T-cell (primary cell): ENCODE data around the gene EIF4A3. TPM values are rescaled to one million over a fixed set of nuclear protein-coding genes. Genes with fewer than 3 reads are reported as not detected.
A peak's percentile ranks its signal among the peaks of the same experiment; 100 is the strongest.
"Not testable (repeated sequence)": the region's sequence is repeated elsewhere in the genome, so short reads cannot be mapped to it uniquely, and the experiment has no call there.

Experiments used
- ATAC-seq, 4 experiments: fragments of 200-7000 bp in 3 of 4; fragments of 150-1000 bp in 1 of 4; cut with Tn5 transposase; replicated peaks in 1 of 4; 1 replicate in 3 of 4; 2 replicates in 1 of 4; pipeline ENCODE4 v1.10.0; 2021; ENCODE audit warnings: moderate library complexity in 3 of 4, mild to moderate bottlenecking in 2 of 4, moderate number of reproducible peaks in 1 of 4
- CTCF ChIA-PET, 2 donors: fragments of 300-600 bp; sonication (Branson Sonifier 250); formaldehyde crosslinking; loops; one replicate each; lab custom pipeline; 2022; ENCODE audit warnings: antibody characterized with exemption in 2 of 2; lab: Charles Lee
- POLR2A ChIA-PET, 2 donors: fragments of 300-600 bp; sonication (Branson Sonifier 250); formaldehyde crosslinking; loops; one replicate each; lab custom pipeline; 2022; ENCODE audit warnings: antibody characterized with exemption in 2 of 2; lab: Charles Lee
- DNase-seq, 35 experiments: peaks; one replicate each; pipeline versions ENCODE4 v3.0.0 to v3.0.0-alpha.2; 2013 to 2023
- H3K27ac ChIP-seq: one replicate; pipeline ENCODE4 v1.5.1; 2013; ENCODE audit warnings: low read length
- H3K27me3 ChIP-seq, 2 experiments: replicated peaks in 1 of 2; 1 replicate in 1 of 2; 2 replicates in 1 of 2; pipeline versions ENCODE4 v1.6.1 to v1.7.0; 2013; ENCODE audit warnings: low read length in 1 of 2, mixed read lengths in 1 of 2; ENCODE audit not compliant: control insufficient read depth in 2 of 2, insufficient read depth in 2 of 2; ENCODE audit errors: extremely low read depth in 1 of 2
- H3K36me3 ChIP-seq, 2 donors: 1 replicate in 1 of 2; 2 replicates in 1 of 2; pipeline versions ENCODE4 v1.6.1 to v1.7.0; 2013; ENCODE audit warnings: low read length in 1 of 2; ENCODE audit not compliant: control insufficient read depth in 2 of 2, insufficient read depth in 1 of 2; ENCODE audit errors: extremely low read depth in 1 of 2
- H3K4me1 ChIP-seq, 2 experiments: 1 replicate in 1 of 2; 2 replicates in 1 of 2; pipeline versions ENCODE4 v1.6.1 to v1.7.0; 2013; ENCODE audit warnings: low read length in 2 of 2, mixed read lengths in 1 of 2; ENCODE audit not compliant: insufficient read depth in 2 of 2, control insufficient read depth in 1 of 2; ENCODE audit errors: extremely low read depth in 1 of 2
- H3K4me3 ChIP-seq, 2 donors: 1 replicate in 1 of 2; 2 replicates in 1 of 2; pipeline versions ENCODE4 v1.5.1 to v1.7.0; 2013; ENCODE audit warnings: mild to moderate bottlenecking in 2 of 2, low read length in 1 of 2, moderate library complexity in 1 of 2; ENCODE audit not compliant: control insufficient read depth in 1 of 2; ENCODE audit errors: extremely low read depth in 1 of 2
- H3K9me3 ChIP-seq: 2 replicates; pipeline ENCODE4 v1.7.0; 2013
- H3K27ac Mint-ChIP-seq, 2 donors: one replicate each; pipeline ENCODE4 v1.8.0; 2020 to 2021; ENCODE audit warnings: mild to moderate bottlenecking in 2 of 2, mixed read lengths in 2 of 2
- H3K27me3 Mint-ChIP-seq, 2 donors: one replicate each; pipeline ENCODE4 v1.8.0; 2021 to 2022; ENCODE audit warnings: mixed read lengths in 2 of 2
- H3K36me3 Mint-ChIP-seq: one replicate; pipeline ENCODE4 v1.8.0; 2021; ENCODE audit warnings: mixed read lengths
- H3K4me1 Mint-ChIP-seq, 3 donors: one replicate each; pipeline ENCODE4 v1.8.0; 2020 to 2022; ENCODE audit warnings: mixed read lengths in 3 of 3, mild to moderate bottlenecking in 1 of 3
- H3K4me3 Mint-ChIP-seq, 3 donors: one replicate each; pipeline ENCODE4 v1.8.0; 2020 to 2022; ENCODE audit warnings: mild to moderate bottlenecking in 3 of 3, mixed read lengths in 3 of 3, moderate library complexity in 3 of 3
- H3K9me3 Mint-ChIP-seq, 3 donors: one replicate each; pipeline ENCODE4 v1.8.0; 2020 to 2022; ENCODE audit warnings: mixed read lengths in 3 of 3
- WGBS: methylation state at CpG from one replicate; pipeline ENCODE4 v1.1.5; 2013; ENCODE audit warnings: missing lambda C conversion rate; ENCODE audit not compliant: insufficient coverage; 5-methylcytosine and 5-hydroxymethylcytosine counted together
- total RNA-seq, 35 experiments: library from RNA in 6 of 35; stranded (reverse) in 6 of 35; fragments of 120-200 nt in 1 of 35; gene quantifications; one replicate each; pipeline versions ENCODE4 v1.2.1 to v1.2.4 and lab custom pipeline; 2013 to 2026

The EIF4A3 gene
- total RNA-seq, 5 donors from 2014 or later (not counting 1 experiment from before 2014, with no cell fraction given) = 70.1 to 105 (median 71.4) TPM

- WGBS = 67% methylated on average over 1 of the region's 2 CpGs
- CTCF ChIA-PET, ATAC-seq: not testable (repeated sequence)
Observed at GRCh38 chr17:80155600-80155999, 8.7 kb upstream of the EIF4A3 start.

GRCh38 chr17:80154166-80154565 lies 7.2 kb upstream of the EIF4A3 start:
- Histone ChIP-seq H3K36me3 (no peaks in the 10 kb centered on the region), H3K4me1 (peaks cover 0 to 13% of the 10 kb centered on the region in 2 experiments), H3K27me3 (peaks cover 0 to 4% of the 10 kb centered on the region in 2 experiments), H3K4me3 (no peak overlapping the region), H3K9me3 (no peaks in the 10 kb centered on the region), H3K27ac (no peak overlapping the region)
- ATAC-seq (no peak), DNase-seq (no peak)
- Mint-ChIP-seq H3K27ac (no peak overlapping the region), H3K4me1 (peaks cover 9 to 23% (median 14%) of the 10 kb centered on the region in 3 donors), H3K9me3 (peaks cover 3 to 14% (median 5%) of the 10 kb centered on the region in 3 donors), H3K4me3 (no peak overlapping the region), H3K27me3 (no peaks in the 10 kb centered on the region), H3K36me3 (no peaks in the 10 kb centered on the region)
- ChIA-PET POLR2A (interaction anchor here (0.7 kb wide), 2 partner anchors 101 to 326 kb away, joined by 4 to 5 read pairs; no protein-coding TSS in a partner anchor), CTCF (no interaction called here)
- WGBS = 76% methylated on average over 3 of the region's 5 CpGs

More at GRCh38 chr17:80155600-80155999, 8.7 kb upstream of the EIF4A3 start:
- H3K4me3 Mint-ChIP-seq, H3K27ac Mint-ChIP-seq, H3K9me3 ChIP-seq, H3K36me3 Mint-ChIP-seq, H3K36me3 ChIP-seq, H3K27ac ChIP-seq, H3K27me3 ChIP-seq, H3K4me3 ChIP-seq, POLR2A ChIA-PET, DNase-seq: not testable (repeated sequence)
- H3K4me1 Mint-ChIP-seq = peaks cover 9 to 18% (median 11%) of the 10 kb centered on the region in 3 donors
- peaks cover 3 to 14% (median 5%) of the 10 kb centered on the region in 3 donors for H3K9me3 Mint-ChIP-seq
- H3K4me1 ChIP-seq = peaks cover 0 to 13% of the 10 kb centered on the region in 2 experiments
- peaks cover 7 to 12% of the 10 kb centered on the region in 2 donors for H3K27me3 Mint-ChIP-seq

- no peak for ATAC-seq
- Mint-ChIP-seq H3K4me1 (peaks cover 18 to 30% (median 22%) of the 10 kb centered on the region in 3 donors), H3K27ac (peak overlapping the region in 1 of 2 donors; percentile 6), H3K4me3 (no peak overlapping the region), H3K9me3 (peaks cover 3 to 14% (median 5%) of the 10 kb centered on the region in 3 donors), H3K36me3 (no peaks in the 10 kb centered on the region), H3K27me3 (no peaks in the 10 kb centered on the region)
- Histone ChIP-seq H3K36me3 (no peaks in the 10 kb centered on the region), H3K9me3 (no peaks in the 10 kb centered on the region), H3K27me3 (peaks cover 0 to 4% of the 10 kb centered on the region in 2 experiments), H3K4me3 (no peak overlapping the region), H3K4me1 (peaks cover 3 to 19% of the 10 kb centered on the region in 2 experiments), H3K27ac (no peak overlapping the region)
- no peak for DNase-seq
- WGBS = 94% methylated on average over 3 of the region's 3 CpGs
- CTCF ChIA-PET = no interaction called here
- POLR2A ChIA-PET = no interaction called here
Observed at GRCh38 chr17:80153004-80153403, 6.1 kb upstream of the EIF4A3 start.

- Mint-ChIP-seq H3K4me3 (no peak overlapping the region), H3K27ac (peak overlapping the region; percentile 39 to 55), H3K27me3 (no peaks in the 10 kb centered on the region), H3K9me3 (peaks cover 3 to 14% (median 5%) of the 10 kb centered on the region in 3 donors), H3K36me3 (no peaks in the 10 kb centered on the region), H3K4me1 (peaks cover 20 to 34% (median 24%) of the 10 kb centered on the region in 3 donors)
- H3K27ac ChIP-seq = no peak overlapping the region
- H3K27me3 ChIP-seq = peaks cover 0 to 4% of the 10 kb centered on the region in 2 experiments
- CTCF ChIA-PET = no interaction called here
- WGBS = 74% methylated on average over 6 of the region's 11 CpGs
- DNase-seq (no peak), ATAC-seq (no peak)
- POLR2A ChIA-PET = no interaction called here
- no peaks in the 10 kb centered on the region for H3K36me3 ChIP-seq
- H3K9me3 ChIP-seq = no peaks in the 10 kb centered on the region
- H3K4me1 ChIP-seq = peaks cover 5 to 23% of the 10 kb centered on the region in 2 experiments
- no peak overlapping the region for H3K4me3 ChIP-seq
Observed at GRCh38 chr17:80152081-80152702, 5.3 kb upstream of the EIF4A3 start.

GRCh38 chr17:80151333-80151732 lies 4.4 kb upstream of the EIF4A3 start:
- ChIA-PET CTCF (no interaction called here), POLR2A (no interaction called here)
- Histone ChIP-seq H3K4me1 (peaks cover 5 to 24% of the 10 kb centered on the region in 2 experiments), H3K36me3 (no peaks in the 10 kb centered on the region), H3K9me3 (no peaks in the 10 kb centered on the region), H3K27ac (no peak overlapping the region), H3K27me3 (no peaks in the 10 kb centered on the region), H3K4me3 (no peak overlapping the region)
- DNase-seq (no peak), ATAC-seq (no peak)
- Mint-ChIP-seq H3K27ac (no peak overlapping the region), H3K36me3 (no peaks in the 10 kb centered on the region), H3K9me3 (peaks cover 3 to 14% (median 5%) of the 10 kb centered on the region in 3 donors), H3K4me3 (peak overlapping the region in 1 of 3 donors; percentile 25), H3K4me1 (peaks cover 25 to 37% (median 26%) of the 10 kb centered on the region in 3 donors), H3K27me3 (no peaks in the 10 kb centered on the region)
- 92% methylated on average over 2 of the region's 5 CpGs for WGBS

- Histone ChIP-seq H3K27ac (peak overlapping the region; percentile 39), H3K27me3 (no peaks in the 10 kb centered on the region), H3K9me3 (no peaks in the 10 kb centered on the region), H3K4me3 (peak overlapping the region; percentile 67 to 90), H3K4me1 (peaks cover 12 to 34% of the 10 kb centered on the region in 2 experiments), H3K36me3 (peaks cover 10 to 29% of the 10 kb centered on the region in 2 donors)
- under 1% methylated on average over 61 of the region's 69 CpGs for WGBS
- POLR2A ChIA-PET = interaction anchor here in 1 of 2 donors (0.6 kb wide), 1 partner anchor 176 kb away, joined by 8 read pairs; no protein-coding TSS in a partner anchor
- CTCF ChIA-PET = interaction anchor here in 1 of 2 donors (0.6 to 1.5 kb wide), 3 partner anchors 45 to 973 kb away, joined by 3 to 6 read pairs (median 3); partner anchors contain the start of gene GAA
- DNase-seq = peak in 11 of 35 experiments; percentile 5 to 39 (median 10)
- Mint-ChIP-seq H3K4me1 (peaks cover 36 to 46% (median 42%) of the 10 kb centered on the region in 3 donors), H3K4me3 (peak overlapping the region; percentile 96 to 99 (median 99)), H3K36me3 (peaks cover 4% of the 10 kb centered on the region), H3K27ac (peak overlapping the region; percentile 96), H3K27me3 (no peaks in the 10 kb centered on the region), H3K9me3 (no peaks in the 10 kb centered on the region)
- peak; percentile 1 to 21 (median 2) for ATAC-seq
Observed at GRCh38 chr17:80146121-80147034, 550 bp downstream of the EIF4A3 start.
